CD4-positive, alpha-beta memory T cell (primary cell): ENCODE data around the gene POLL. TPM values are rescaled to one million over a fixed set of nuclear protein-coding genes. Genes with fewer than 3 reads are reported as not detected.
A peak's percentile ranks its signal among the peaks of the same experiment; 100 is the strongest.

ENCODE experiments used
- CTCF ChIA-PET: fragments of 350-600 bp; sonication (Branson Sonifier 250); formaldehyde crosslinking; loops from one replicate; lab custom pipeline; 2021; ENCODE audit warnings: inconsistent platforms; ENCODE audit not compliant: partially characterized antibody; lab: Charles Lee
- POLR2A ChIA-PET: fragments of 350-600 bp; sonication (Branson Sonifier 250); formaldehyde crosslinking; loops from one replicate; lab custom pipeline; 2021; ENCODE audit not compliant: partially characterized antibody; lab: Charles Lee
- DNase-seq, 5 donors: peaks; one replicate each; pipeline versions ENCODE4 v3.0.0 to v3.0.0-alpha.2; 2020 to 2022; ENCODE audit warnings: mixed read lengths in 1 of 5
- H3K27ac ChIP-seq: one replicate; pipeline ENCODE4 v1.7.0; 2013; ENCODE audit warnings: low read depth, low read length
- H3K27me3 ChIP-seq: 2 replicates; pipeline ENCODE4 v1.7.0; 2013; ENCODE audit warnings: mild to moderate bottlenecking, low read length, moderate library complexity; ENCODE audit not compliant: insufficient read depth
- H3K36me3 ChIP-seq: 2 replicates; pipeline ENCODE4 v1.7.0; 2013; ENCODE audit warnings: mild to moderate bottlenecking, low read length, moderate library complexity; ENCODE audit not compliant: insufficient read depth
- H3K4me1 ChIP-seq: 2 replicates; pipeline ENCODE4 v1.7.0; 2013; ENCODE audit warnings: mild to moderate bottlenecking, low read length, moderate library complexity; ENCODE audit not compliant: insufficient read depth
- H3K4me3 ChIP-seq, 2 donors: one replicate each; pipeline ENCODE4 v1.7.0; 2013; ENCODE audit warnings: low read length in 2 of 2, mild to moderate bottlenecking in 1 of 2
- H3K9me3 ChIP-seq, 2 donors: one replicate each; pipeline ENCODE4 v1.7.0; 2013; ENCODE audit warnings: low read length in 2 of 2, control low read depth in 1 of 2; ENCODE audit not compliant: control insufficient read depth in 1 of 2
- H3K27ac Mint-ChIP-seq, 7 donors: one replicate each; pipeline ENCODE4 v1.8.0; 2020 to 2021; ENCODE audit warnings: mixed read lengths in 7 of 7, mild to moderate bottlenecking in 6 of 7, inconsistent platforms in 3 of 7, moderate library complexity in 3 of 7
- H3K27me3 Mint-ChIP-seq, 2 donors: one replicate each; pipeline ENCODE4 v1.8.0; 2020 to 2021; ENCODE audit warnings: mixed read lengths in 2 of 2
- H3K36me3 Mint-ChIP-seq, 2 donors: one replicate each; pipeline ENCODE4 v1.8.0; 2020 to 2021; ENCODE audit warnings: mixed read lengths in 2 of 2, inconsistent platforms in 1 of 2, mild to moderate bottlenecking in 1 of 2
- H3K4me1 Mint-ChIP-seq, 4 donors: one replicate each; pipeline ENCODE4 v1.8.0; 2020 to 2021; ENCODE audit warnings: mixed read lengths in 4 of 4, mild to moderate bottlenecking in 1 of 4
- H3K4me3 Mint-ChIP-seq, 8 donors: one replicate each; pipeline ENCODE4 v1.8.0; 2020 to 2021; ENCODE audit warnings: mixed read lengths in 8 of 8, mild to moderate bottlenecking in 7 of 8, moderate library complexity in 6 of 8, inconsistent platforms in 3 of 8
- H3K9me3 Mint-ChIP-seq, 8 donors: one replicate each; pipeline ENCODE4 v1.8.0; 2020 to 2021; ENCODE audit warnings: mixed read lengths in 8 of 8, mild to moderate bottlenecking in 5 of 8, inconsistent platforms in 3 of 8, moderate library complexity in 1 of 8
- intact Hi-C: fragments of 100-400 bp; cut with micrococcal nuclease; formaldehyde crosslinking; loops from one replicate; pipeline ENCODE4 v1.15.1; 2023
- polyA plus RNA-seq, 2 donors: library from polyadenylated mRNA; unstranded; fragments of 300-500 nt; fragmentation: Illumina TruSeq; gene quantifications; one replicate each; pipeline ENCODE4 v1.2.3, GENCODE V29; 2021
- total RNA-seq, 2 experiments: library from RNA; stranded (reverse); gene quantifications; one replicate each; pipeline ENCODE4 v1.2.3, GENCODE V29; 2021

Gene POLL
- total and polyA plus RNA-seq, 4 experiments from 2014 or later, result 9.2 to 59.3 (median 35.0) TPM

DNA sequence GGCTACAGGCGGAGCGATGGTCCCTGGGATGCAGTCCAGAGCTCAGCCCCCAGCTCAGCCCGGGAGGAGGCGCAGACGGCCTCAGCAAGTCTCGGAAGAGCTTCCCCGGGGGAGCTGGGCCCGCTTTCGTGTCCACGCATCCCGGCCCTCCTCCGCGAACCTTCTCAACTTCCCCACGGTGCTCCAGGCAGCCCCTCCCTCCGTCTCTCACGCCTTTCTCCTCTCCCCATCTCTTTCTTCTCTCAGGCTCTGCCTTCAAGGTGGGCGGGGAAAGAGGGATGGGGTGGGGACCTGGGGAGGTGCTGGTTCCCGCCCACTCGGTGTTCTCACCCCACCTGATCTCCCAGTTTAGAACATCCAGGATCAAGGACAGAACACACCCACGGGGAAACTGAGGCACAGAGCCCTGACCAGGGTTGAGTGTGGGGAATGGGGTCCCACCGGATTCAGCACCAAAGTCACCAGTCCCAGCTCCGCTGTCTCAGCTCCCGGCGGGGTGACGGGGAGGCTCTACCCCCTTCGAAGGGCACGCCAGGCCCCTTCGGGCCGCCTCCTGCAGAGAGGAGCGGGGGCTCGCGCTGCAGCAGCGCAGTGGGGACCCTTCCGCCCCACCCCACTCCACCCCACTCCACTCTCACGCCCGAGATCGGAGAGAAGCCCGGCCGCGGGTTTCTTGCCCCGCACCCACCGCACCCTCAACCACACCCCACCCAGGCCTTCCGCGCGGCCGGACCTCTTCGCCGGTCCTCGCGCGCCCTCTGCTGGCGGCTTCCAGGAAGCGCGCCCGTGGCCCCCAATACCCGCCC is 18.2 kb downstream of the POLL start:
- Histone ChIP-seq H3K9me3 (no peaks in the 10 kb centered on the region), H3K4me1 (peaks cover 21% of the 10 kb centered on the region), H3K36me3 (no peaks in the 10 kb centered on the region), H3K4me3 (peak overlapping the region; percentile 23 to 68), H3K27ac (no peak overlapping the region), H3K27me3 (peaks cover 13% of the 10 kb centered on the region)
- H3K27ac Mint-ChIP-seq, result peak overlapping the region in 2 of 7 donors; percentile 17 to 42
- peaks cover 2 to 3% of the 10 kb centered on the region in 2 donors for H3K36me3 Mint-ChIP-seq
- peaks cover 6 to 28% (median 9%) of the 10 kb centered on the region in 4 donors for H3K4me1 Mint-ChIP-seq
- DNase-seq, result peak; percentile 74 to 83 (median 76)
- H3K9me3 Mint-ChIP-seq, result peaks cover 0 to 4% (median 0%) of the 10 kb centered on the region in 8 donors
- H3K4me3 Mint-ChIP-seq, result peak overlapping the region; percentile 38 to 76 (median 67)
- H3K27me3 Mint-ChIP-seq, result peaks cover 26 to 45% of the 10 kb centered on the region in 2 donors
- POLR2A ChIA-PET, result interaction anchor here (0.6 to 1.3 kb wide), 3 partner anchors 103 to 406 kb away, joined by 3 read pairs; partner anchors contain the start of gene FBXW4
- CTCF ChIA-PET, result interaction anchor here (0.6 to 4.4 kb wide), 19 partner anchors 11 to 356 kb away, joined by 3 to 52 read pairs (median 5); partner anchors contain the start of genes DPCD and POLL
- intact Hi-C loops, result loop anchor here (1.0 to 5.0 kb wide), 5 partner anchors 18 to 409 kb away; partner anchors contain the start of genes DPCD and POLL

GRCh38 chr10:101569323-101569621 is 18.8 kb downstream of the POLL start:
- ChIA-PET POLR2A (interaction anchor here (0.6 kb wide), 1 partner anchor 405 kb away, joined by 3 read pairs; no protein-coding TSS in a partner anchor), CTCF (interaction anchor here (0.6 to 4.4 kb wide), 15 partner anchors 12 to 355 kb away, joined by 3 to 52 read pairs (median 5); partner anchors contain the start of genes DPCD and POLL)
- no peaks in the 10 kb centered on the region for H3K9me3 ChIP-seq
- H3K27ac ChIP-seq, result no peak overlapping the region
- peaks cover 21% of the 10 kb centered on the region for H3K4me1 ChIP-seq
- intact Hi-C loops, result no loop called here
- no peaks in the 10 kb centered on the region for H3K36me3 ChIP-seq
- no peak for DNase-seq
- H3K4me1 Mint-ChIP-seq, result peaks cover 6 to 28% (median 9%) of the 10 kb centered on the region in 4 donors
- peaks cover 13% of the 10 kb centered on the region for H3K27me3 ChIP-seq
- peaks cover 26 to 45% of the 10 kb centered on the region in 2 donors for H3K27me3 Mint-ChIP-seq
- H3K27ac Mint-ChIP-seq, result peak overlapping the region in 1 of 7 donors; percentile 42
- H3K36me3 Mint-ChIP-seq, result peaks cover 0 to 3% of the 10 kb centered on the region in 2 donors
- peak overlapping the region in 5 of 8 donors; percentile 17 to 76 (median 72) for H3K4me3 Mint-ChIP-seq
- H3K9me3 Mint-ChIP-seq, result peaks cover 0 to 4% (median 0%) of the 10 kb centered on the region in 8 donors
- H3K4me3 ChIP-seq, result no peak overlapping the region

GRCh38 chr10:101568054-101568745 is 19.9 kb downstream of the POLL start:
- H3K36me3 ChIP-seq, result no peaks in the 10 kb centered on the region
- Mint-ChIP-seq H3K36me3 (peaks cover 0 to 3% of the 10 kb centered on the region in 2 donors), H3K4me1 (peaks cover 6 to 28% (median 9%) of the 10 kb centered on the region in 4 donors), H3K27me3 (peaks cover 29 to 54% of the 10 kb centered on the region in 2 donors), H3K4me3 (peak overlapping the region in 4 of 8 donors; percentile 10 to 65 (median 48)), H3K27ac (no peak overlapping the region), H3K9me3 (peaks cover 0 to 4% (median 0%) of the 10 kb centered on the region in 8 donors)
- intact Hi-C loops, result no loop called here
- H3K27me3 ChIP-seq, result peaks cover 13% of the 10 kb centered on the region
- H3K4me3 ChIP-seq, result no peak overlapping the region
- ChIA-PET CTCF (interaction anchor here (0.9 to 2.1 kb wide), 5 partner anchors 18 to 360 kb away, joined by 3 to 9 read pairs (median 5); no protein-coding TSS in a partner anchor), POLR2A (no interaction called here)
- no peak for DNase-seq
- no peaks in the 10 kb centered on the region for H3K9me3 ChIP-seq
- no peak overlapping the region for H3K27ac ChIP-seq
- peaks cover 21% of the 10 kb centered on the region for H3K4me1 ChIP-seq

DNA sequence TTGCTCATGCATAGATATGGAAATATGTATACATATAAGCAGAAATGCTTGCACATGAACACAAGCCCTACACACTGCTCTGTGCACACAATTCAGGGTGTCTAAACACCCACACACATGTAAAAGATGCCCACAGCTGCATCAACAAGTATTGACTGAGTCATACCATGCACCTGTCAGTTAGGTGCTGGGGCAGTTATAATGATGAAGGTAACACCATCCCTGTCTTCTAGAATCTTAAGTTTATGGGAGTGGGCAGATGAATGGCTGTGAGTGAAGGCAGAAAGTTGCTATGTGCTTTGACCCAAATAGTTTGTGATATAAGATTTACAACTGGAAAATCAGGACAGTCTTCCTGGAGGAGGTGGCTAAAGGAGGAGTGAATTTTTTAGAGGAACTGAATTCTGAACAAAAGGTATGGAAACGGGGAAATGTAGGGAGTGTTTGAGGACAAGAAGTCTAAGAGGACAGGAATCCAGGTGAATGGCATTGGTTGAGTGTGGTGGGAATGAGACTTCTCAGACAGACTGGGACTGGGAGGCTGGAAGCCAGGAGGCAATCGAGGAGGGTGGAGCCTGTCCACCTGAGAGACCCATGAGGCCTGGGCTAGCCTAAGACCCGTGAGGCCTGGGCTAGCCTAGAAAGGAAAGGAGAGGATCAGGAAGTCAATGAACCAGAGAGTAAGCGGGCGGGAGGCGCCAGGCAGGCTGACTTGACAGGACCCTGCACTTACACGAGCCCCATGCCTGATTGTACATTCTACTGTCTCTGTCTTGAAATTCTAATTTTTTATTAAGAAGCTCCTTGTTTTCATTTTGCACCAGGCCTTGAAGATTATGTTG is 20.7 kb downstream of the POLL start:
- Histone ChIP-seq H3K27me3 (peaks cover 13% of the 10 kb centered on the region), H3K4me3 (no peak overlapping the region), H3K9me3 (no peaks in the 10 kb centered on the region), H3K4me1 (peaks cover 21% of the 10 kb centered on the region), H3K36me3 (no peaks in the 10 kb centered on the region), H3K27ac (no peak overlapping the region)
- Mint-ChIP-seq H3K9me3 (peaks cover 0 to 2% (median 0%) of the 10 kb centered on the region in 8 donors), H3K27ac (no peak overlapping the region), H3K36me3 (no peaks in the 10 kb centered on the region), H3K4me3 (peak overlapping the region in 3 of 8 donors; percentile 5 to 61 (median 31)), H3K27me3 (peaks cover 31 to 58% of the 10 kb centered on the region in 2 donors), H3K4me1 (peaks cover 6 to 28% (median 9%) of the 10 kb centered on the region in 4 donors)
- intact Hi-C loops, result no loop called here
- CTCF ChIA-PET, result interaction anchor here (0.5 to 1.6 kb wide), 4 partner anchors 18 to 1150 kb away, joined by 3 to 7 read pairs (median 4); no protein-coding TSS in a partner anchor
- POLR2A ChIA-PET, result no interaction called here
- no peak for DNase-seq

DNA sequence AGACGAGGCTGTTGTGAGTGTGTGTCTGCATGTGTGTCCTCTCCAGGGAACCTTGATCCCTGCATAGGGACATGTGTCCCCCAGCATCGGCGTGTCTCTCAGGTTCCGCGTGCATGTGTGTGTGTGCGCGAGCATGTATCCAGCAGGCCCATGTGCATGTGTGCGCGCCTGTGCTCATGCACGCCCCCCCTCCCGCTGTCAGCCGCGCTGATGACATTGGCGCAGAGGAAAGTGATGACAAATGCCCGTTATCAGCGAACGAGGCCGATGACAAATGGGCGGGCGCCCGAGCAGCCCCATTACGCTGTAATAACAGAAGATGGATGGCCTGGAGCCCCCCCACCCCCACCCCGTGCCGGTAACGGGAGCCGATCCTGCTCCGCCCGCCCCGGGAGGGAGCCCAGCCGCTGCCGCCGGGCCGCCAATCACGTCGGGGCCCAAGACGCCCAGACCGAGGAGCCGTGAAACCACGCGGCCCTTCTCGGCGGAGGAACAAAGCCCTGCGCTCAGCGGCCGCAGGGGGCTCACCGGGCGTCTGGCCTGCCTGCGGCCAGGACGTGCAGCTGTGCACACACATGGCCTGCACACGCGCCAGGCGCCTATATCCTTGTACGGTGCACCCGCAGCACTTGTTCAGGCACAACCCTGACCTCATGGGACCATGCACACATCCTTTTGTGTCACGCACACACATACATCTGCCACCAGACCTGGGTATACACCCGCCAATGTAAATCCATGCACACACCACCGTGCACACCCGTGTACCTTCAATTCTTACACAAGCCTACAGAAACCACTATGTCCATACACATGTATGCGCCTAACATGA is 21.5 kb downstream of the POLL start:
- peaks cover 6 to 28% (median 9%) of the 10 kb centered on the region in 4 donors for H3K4me1 Mint-ChIP-seq
- peaks cover 33 to 62% of the 10 kb centered on the region in 2 donors for H3K27me3 Mint-ChIP-seq
- Histone ChIP-seq H3K36me3 (no peaks in the 10 kb centered on the region), H3K27me3 (peaks cover 13% of the 10 kb centered on the region), H3K27ac (no peak overlapping the region), H3K4me1 (peaks cover 21% of the 10 kb centered on the region), H3K4me3 (no peak overlapping the region), H3K9me3 (no peaks in the 10 kb centered on the region)
- H3K36me3 Mint-ChIP-seq, result no peaks in the 10 kb centered on the region
- intact Hi-C loops, result no loop called here
- H3K4me3 Mint-ChIP-seq, result peak overlapping the region in 4 of 8 donors; percentile 5 to 40 (median 18)
- H3K9me3 Mint-ChIP-seq, result peaks cover 0 to 2% (median 0%) of the 10 kb centered on the region in 8 donors
- DNase-seq, result no peak
- no peak overlapping the region for H3K27ac Mint-ChIP-seq
- POLR2A ChIA-PET, result no interaction called here
- CTCF ChIA-PET, result interaction anchor here (1.6 kb wide), 1 partner anchor 352 kb away, joined by 5 read pairs; no protein-coding TSS in a partner anchor

DNA sequence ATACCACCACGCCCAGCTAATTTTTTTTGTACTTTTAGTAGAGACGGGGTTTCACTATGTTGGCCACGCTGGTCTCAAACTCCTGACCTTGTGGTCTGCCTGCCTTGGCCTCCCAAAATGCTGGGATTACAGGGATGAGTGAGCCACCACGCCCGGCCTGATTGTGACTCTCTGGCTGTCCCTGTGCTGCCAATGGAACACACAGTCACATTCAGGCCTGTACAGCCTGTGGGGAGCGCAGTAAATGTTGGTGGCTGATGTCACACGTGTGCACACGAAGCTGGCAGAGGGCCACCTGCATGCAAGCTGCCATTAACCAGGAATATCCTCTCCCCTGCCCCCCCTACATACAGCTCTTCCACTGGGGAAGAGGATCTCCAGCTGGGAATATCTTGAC is 22.1 kb downstream of the POLL start:
- H3K9me3 Mint-ChIP-seq, result peaks cover 0 to 2% (median 0%) of the 10 kb centered on the region in 8 donors
- Histone ChIP-seq H3K9me3 (no peaks in the 10 kb centered on the region), H3K27me3 (peaks cover 13% of the 10 kb centered on the region), H3K4me3 (no peak overlapping the region), H3K27ac (no peak overlapping the region), H3K4me1 (peaks cover 21% of the 10 kb centered on the region), H3K36me3 (no peaks in the 10 kb centered on the region)
- peaks cover 33 to 62% of the 10 kb centered on the region in 2 donors for H3K27me3 Mint-ChIP-seq
- ChIA-PET CTCF (interaction anchor here (1.6 kb wide), 1 partner anchor 351 kb away, joined by 5 read pairs; no protein-coding TSS in a partner anchor), POLR2A (no interaction called here)
- H3K27ac Mint-ChIP-seq, result no peak overlapping the region
- intact Hi-C loops, result no loop called here
- no peak for DNase-seq
- H3K4me1 Mint-ChIP-seq, result peaks cover 6 to 28% (median 9%) of the 10 kb centered on the region in 4 donors
- H3K4me3 Mint-ChIP-seq, result no peak overlapping the region
- no peaks in the 10 kb centered on the region for H3K36me3 Mint-ChIP-seq
